Activated CD4-positive, alpha-beta T cell treated with anti-CD3 and anti-CD28 coated beads for 24 hours (primary cell): ENCODE results near the gene MAPK1.
"Not testable (repeated sequence)": the region's sequence is repeated elsewhere in the genome, so short reads cannot be mapped to it uniquely, and the experiment has no call there.

Experiments
- DNase-seq, 2 donors: peaks; one replicate each; pipeline ENCODE4 v3.0.0-alpha.2; 2020; ENCODE audit warnings: low read depth in 2 of 2

Gene MAPK1

GRCh38 chr22:21867528-21868266 is at the start of gene MAPK1:
MAPK1 (minus strand) TSS chr22:21867645; CDS start chr22:21867440, 205 bp downstream.
- peak; percentile 92 to 94 for DNase-seq

GRCh38 chr22:21916309-21916918 is 49.0 kb upstream of the MAPK1 start:
- no peak for DNase-seq

- DNase-seq: no peak
Measured at GRCh38 chr22:21915624-21916308, 48.3 kb upstream of the MAPK1 start.

- DNase-seq: not testable (repeated sequence)
Measured at GRCh38 chr22:21914033-21914642, 46.7 kb upstream of the MAPK1 start.

GRCh38 chr22:21910367-21910766 is 42.9 kb upstream of the MAPK1 start:
- not testable (repeated sequence) for DNase-seq

GRCh38 chr22:21909871-21910270 is 42.4 kb upstream of the MAPK1 start:
- no peak for DNase-seq

GRCh38 chr22:21907638-21908522 is 40.4 kb upstream of the MAPK1 start:
- DNase-seq: no peak

GRCh38 chr22:21905234-21905633 is 37.8 kb upstream of the MAPK1 start:
- not testable (repeated sequence) for DNase-seq

GRCh38 chr22:21904250-21904789 is 36.9 kb upstream of the MAPK1 start:
- no peak for DNase-seq

- no peak for DNase-seq
Measured at GRCh38 chr22:21903283-21903682, 35.8 kb upstream of the MAPK1 start.

- no peak for DNase-seq
Measured at GRCh38 chr22:21902296-21903087, 35.0 kb upstream of the MAPK1 start.

- DNase-seq: no peak
Measured at GRCh38 chr22:21898354-21898896, 31.0 kb upstream of the MAPK1 start.

GRCh38 chr22:21896951-21897513 is 29.6 kb upstream of the MAPK1 start:
- no peak for DNase-seq

- DNase-seq: not testable (repeated sequence)
Measured at GRCh38 chr22:21896275-21896674, 28.8 kb upstream of the MAPK1 start.

GRCh38 chr22:21894799-21895198 is 27.4 kb upstream of the MAPK1 start:
- DNase-seq: no peak

GRCh38 chr22:21889251-21889990 is 22.0 kb upstream of the MAPK1 start:
- no peak for DNase-seq

GRCh38 chr22:21887841-21888240 is 20.4 kb upstream of the MAPK1 start:
- no peak for DNase-seq

- not testable (repeated sequence) for DNase-seq
Measured at GRCh38 chr22:21883930-21884329, 16.5 kb upstream of the MAPK1 start.
